Activated T-cell treated with anti-CD3 and anti-CD28 coated beads for 4 hours (primary cell): Measurements from ENCODE around the gene CCDC85A.
A peak's percentile ranks its signal among the peaks of the same experiment; 100 is the strongest.
"Not testable (repeated sequence)": the region's sequence is repeated elsewhere in the genome, so short reads cannot be mapped to it uniquely, and the experiment has no call there.

Experiments
- DNase-seq: peaks from one replicate; pipeline ENCODE4 v3.0.0-alpha.2; 2020

Gene CCDC85A

GRCh38 chr2:56183643-56184499 is at the start of gene CCDC85A:
CCDC85A (plus strand) TSS chr2:56183990; CDS start chr2:56184625, 635 bp downstream.
- DNase-seq = peak; percentile 16

- DNase-seq = no peak
Measured at GRCh38 chr2:56134861-56135260, 48.9 kb upstream of the CCDC85A start.

DNA sequence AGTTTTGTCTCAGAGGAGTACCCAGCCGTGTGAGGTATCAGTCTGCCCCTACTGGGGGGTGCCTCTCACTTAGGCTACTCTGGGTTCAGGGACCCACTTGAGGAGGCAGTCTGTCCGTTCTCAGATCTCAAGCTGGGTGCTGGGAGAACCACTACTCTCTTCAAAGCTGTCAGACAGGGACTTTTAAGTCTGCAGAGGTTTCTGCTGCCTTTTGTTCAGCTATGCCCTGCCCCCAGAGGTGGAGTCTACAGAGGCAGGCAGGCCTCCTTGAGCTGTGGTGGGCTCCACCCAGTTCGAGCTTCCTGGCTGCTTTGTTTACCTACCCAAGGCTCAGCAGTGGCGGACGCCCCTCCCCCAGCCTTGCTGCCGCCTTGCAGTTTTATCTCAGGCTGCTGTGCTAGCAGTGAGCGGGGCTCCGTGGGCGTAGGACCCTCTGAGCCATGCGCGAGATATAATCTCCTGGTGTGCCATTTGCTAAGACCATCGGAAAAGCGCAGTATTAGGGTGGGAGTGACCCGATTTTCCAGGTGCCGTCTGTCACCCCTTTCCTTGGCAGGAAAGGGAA is 41.2 kb upstream of the CCDC85A start:
- DNase-seq = not testable (repeated sequence)

DNA sequence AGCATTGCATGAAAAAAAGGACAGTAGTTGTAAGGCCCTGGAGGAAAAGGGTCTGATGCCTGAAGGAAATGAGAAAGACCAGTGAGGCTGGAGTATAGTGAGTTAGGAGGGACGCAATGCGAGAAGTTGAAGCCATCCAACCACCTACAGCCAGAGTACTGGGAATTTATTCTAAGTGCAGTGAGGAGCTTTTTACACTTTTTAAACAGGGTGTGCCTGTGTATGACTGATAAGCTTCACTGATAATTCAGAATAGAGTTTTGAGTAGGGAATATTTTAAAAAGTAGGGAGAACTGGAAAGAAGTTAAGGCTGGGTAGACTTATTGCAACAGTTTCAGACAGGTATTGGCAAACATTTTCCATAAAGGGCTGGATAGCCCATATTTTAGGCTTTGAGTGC is 35.9 kb upstream of the CCDC85A start:
- no peak for DNase-seq

GRCh38 chr2:56148825-56149224 is 35.0 kb upstream of the CCDC85A start:
- DNase-seq = no peak

- DNase-seq = no peak
Measured at GRCh38 chr2:56151841-56152240, 31.9 kb upstream of the CCDC85A start.

DNA sequence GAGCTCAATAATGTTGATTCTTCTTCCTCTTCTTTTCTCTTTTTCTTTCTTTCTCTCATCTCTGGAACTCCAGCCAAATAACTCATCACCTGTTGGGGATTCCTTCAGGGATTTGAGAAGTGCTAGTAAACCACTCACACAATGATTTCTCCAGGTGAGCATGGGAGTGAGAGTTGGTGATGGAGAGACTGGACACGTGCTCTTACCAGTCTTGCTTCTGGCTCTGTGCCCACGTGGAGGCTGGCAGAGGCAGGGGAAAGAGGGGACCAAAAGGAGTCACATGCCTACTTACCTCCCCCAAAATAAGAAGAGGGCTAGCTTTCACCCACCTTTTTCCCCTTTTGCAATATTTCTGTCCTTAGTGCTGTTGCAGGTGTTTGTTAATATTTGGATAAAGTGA is 28.6 kb upstream of the CCDC85A start:
- no peak for DNase-seq

- not testable (repeated sequence) for DNase-seq
Measured at GRCh38 chr2:56159875-56160274, 23.9 kb upstream of the CCDC85A start.

DNA sequence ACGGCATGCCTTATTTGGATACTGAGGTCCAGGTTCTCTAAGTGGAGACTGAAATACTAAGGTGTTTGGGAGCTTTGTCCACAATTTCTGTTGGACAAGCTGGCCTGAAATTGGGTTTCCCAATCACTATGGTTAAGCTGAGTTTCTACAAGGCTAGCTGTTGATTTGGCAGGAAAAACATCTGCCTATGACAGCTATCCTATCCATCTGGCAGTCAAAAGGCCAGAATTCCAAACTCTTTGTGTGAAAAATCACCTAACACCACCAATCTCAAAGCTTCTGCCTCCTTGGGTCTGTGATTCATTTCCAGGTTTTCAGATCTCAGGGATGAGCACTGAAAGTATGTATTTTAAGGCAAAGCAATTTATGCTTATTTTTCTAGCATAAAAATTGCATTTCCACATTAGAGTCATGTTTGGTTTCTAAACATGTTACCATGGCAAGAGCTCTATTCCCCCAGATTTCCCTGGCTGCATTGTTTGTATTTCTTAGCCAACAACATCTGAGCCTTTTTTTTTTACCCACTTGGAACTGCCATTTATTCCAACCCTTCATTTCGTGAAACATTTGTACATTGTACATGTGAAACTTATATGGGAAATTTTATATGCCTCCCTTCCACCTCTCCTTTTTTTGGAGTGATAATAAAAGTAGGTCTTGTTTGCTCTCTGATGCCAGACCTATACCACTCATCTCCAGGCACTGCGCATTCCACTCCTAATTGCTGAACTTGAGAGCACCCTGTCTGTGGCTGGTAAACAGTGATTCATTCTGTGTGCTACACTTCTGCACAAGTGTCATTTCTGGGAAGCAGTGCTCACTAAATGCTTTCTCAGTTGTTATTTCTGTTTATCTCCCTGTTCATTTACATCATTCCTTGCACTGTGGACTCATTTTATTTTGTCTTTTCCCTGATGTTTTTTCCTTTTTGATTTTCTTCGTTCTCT is 15.9 kb upstream of the CCDC85A start:
- DNase-seq = no peak

DNA sequence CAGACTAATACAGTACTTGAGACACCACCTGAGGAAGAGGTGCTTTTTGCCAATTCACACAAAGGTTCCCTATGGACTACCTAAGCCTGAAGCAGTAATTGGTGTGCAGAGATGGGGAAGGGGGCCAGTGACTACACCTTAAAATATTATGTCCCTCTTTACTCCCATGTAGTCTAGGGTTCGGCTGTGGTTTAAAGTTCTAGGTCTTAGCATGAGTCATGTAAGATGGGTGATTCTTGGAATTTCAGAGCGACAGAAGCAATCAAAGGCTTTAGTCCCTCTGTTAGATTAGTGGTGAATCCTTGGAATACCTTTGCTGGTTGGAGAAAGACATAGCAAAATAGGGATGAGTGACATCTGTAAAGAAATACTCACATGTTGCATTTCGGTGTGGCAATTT is 14.3 kb upstream of the CCDC85A start:
- no peak for DNase-seq

- DNase-seq = no peak
Measured at GRCh38 chr2:56170504-56170903, 13.3 kb upstream of the CCDC85A start.

GRCh38 chr2:56170988-56171387 is 12.8 kb upstream of the CCDC85A start:
- no peak for DNase-seq

DNA sequence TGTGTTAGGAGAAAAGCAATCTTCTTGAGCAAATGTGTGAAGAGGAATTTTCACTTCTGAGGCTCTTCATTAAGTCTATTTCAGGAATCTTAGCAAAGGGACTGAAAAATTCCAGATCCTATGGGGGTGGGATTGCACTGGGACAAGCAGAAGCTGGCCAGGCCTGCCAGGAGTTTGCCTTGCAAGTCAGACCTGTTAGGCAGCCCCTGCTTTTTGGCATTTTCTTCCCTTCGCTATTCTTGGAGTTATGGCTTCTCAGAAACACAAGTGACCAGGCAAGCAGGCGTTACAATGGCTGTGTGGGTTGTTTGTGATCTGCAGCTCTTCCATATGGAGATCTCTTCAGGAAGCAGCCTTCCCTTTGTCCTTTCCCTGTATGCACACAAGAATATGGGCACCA is 8.0 kb upstream of the CCDC85A start:
- no peak for DNase-seq

- DNase-seq = no peak
Measured at GRCh38 chr2:56177420-56178220, 6.2 kb upstream of the CCDC85A start.

- no peak for DNase-seq
Measured at GRCh38 chr2:56179931-56180330, 3.9 kb upstream of the CCDC85A start.

DNA sequence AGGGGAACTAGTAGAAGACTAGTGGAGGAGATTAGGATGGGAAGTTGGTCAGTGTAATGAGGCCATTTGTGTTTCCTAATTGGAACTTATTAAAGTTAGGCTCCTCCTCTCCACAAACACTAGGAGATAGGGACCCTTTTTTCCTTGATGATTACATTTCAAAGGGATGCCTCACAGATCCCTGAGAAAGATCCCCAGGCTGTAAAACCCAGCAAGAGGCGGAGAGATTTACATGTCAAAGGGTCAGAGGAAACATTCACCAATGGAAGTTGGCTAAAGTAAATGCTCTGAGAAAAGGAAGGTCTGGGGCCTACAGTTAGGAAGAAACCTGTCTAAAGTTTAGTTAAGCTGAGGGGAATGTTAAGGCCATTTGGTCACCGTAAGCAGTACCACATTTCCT is 1.4 kb upstream of the CCDC85A start:
- DNase-seq = no peak

GRCh38 chr2:56184500-56185011 is 766 bp downstream of the CCDC85A start:
- DNase-seq = no peak

DNA sequence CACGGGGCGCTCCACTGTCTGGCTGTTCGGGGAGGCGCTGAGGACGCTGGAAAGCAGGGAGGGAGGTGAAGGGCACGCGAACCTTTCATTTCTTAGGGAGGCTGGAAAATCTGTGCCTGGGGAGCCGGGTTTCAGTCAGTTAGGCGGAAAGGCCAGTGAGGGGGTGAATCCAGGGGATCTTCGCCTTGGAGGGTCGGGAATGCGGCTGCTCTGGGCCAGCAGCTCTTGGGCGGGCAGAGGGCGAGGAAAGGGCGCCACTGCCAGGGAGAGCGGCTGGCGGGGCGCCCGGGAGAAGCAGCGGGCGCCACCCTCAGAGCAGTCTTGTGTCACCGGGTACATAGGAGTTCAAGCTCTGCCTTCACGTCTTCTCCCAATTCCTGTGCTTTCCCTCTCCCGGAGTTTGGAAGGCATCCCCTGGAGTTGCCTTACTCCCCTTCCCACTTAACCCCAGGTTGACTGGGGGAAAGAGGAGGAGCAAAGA is 1.4 kb downstream of the CCDC85A start:
- DNase-seq = no peak

DNA sequence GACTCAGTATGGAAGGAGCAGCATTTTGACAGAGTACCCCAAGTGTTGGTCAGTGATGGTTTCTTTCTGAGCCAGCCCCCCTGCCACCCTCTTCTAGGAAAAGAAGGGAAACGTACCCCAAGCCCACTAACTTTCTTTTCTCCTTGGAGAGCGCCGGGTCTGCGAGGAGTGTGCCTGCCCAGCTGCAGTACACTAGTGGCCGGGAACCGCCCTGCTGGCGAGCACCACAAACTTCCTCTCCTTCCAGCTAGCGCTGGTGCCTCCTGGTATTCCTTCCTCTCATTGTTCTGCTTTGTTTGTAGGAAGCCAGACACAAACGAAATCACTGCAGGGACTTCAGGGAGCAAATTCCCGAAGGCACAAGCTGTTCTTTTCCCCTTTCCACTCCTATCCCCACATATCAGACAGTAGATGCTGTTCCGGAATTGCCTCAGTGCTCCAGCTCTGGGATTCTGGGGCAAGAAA is 1.8 kb downstream of the CCDC85A start:
- DNase-seq = no peak

DNA sequence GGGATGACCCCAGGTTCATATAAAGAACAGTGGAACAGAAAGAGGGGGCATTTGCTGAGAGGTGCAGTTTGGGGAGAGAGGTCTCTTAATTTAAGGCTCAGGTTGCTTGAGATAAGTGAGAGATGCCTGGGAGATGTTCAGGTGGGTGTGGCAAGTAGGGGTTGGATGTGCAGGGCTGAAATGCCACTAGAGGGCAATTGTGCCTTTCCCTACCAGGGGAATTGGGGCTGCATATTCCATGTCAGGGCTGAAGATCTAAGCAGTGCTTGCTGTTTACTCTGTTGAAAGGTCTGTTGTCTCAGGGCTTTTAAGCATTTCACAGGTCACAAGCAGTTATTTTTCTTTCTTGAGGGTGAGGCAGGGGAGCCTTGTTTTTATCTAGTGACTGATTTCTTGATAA is 7.8 kb downstream of the CCDC85A start:
- DNase-seq = no peak

- DNase-seq = no peak
Measured at GRCh38 chr2:56192664-56193305, 9.0 kb downstream of the CCDC85A start.

DNA sequence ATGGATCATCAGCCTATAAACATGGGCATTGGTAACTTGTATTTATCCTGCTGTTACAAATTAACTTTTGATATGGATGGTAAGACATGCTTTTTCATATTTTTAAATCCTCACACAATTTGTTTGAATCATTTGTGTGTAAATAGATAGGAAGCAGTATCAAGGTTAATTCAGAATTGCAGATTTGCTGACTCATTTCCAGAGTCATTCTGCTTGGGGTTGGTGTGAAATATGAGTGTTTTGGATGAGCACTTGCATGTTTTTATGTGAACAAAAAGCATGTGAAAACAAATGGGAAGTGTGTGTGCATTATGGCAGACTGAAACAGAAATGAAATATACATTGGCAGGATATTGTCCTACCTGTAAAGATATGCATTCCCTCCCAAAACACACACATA is 11.8 kb downstream of the CCDC85A start:
- DNase-seq = no peak
